Measurements from ENCODE around the gene NCAPG. TPM values are rescaled to one million over a fixed set of nuclear protein-coding genes. Genes with fewer than 3 reads are reported as not detected.

The NCAPG gene
- total and polyA plus RNA-seq, 4 donors: 0.08 to 45.2 (median 0.91) TPM

- Histone ChIP-seq H3K27ac (ENCODE audit: low read depth in 1 of 2, low read length in 2 of 2) (no peak overlapping the region), H3K36me3 (ENCODE audit: control insufficient read depth in 4 of 4, insufficient read depth in 3 of 4, low read depth in 1 of 4, low read length in 3 of 4) (no peaks in the 10 kb centered on the region), H3K9me3 (ENCODE audit: control insufficient read depth in 4 of 4, low read length in 3 of 4) (no peaks in the 10 kb centered on the region), H3K4me3 (ENCODE audit: low read depth in 1 of 3, low read length in 3 of 3) (no peak overlapping the region), H3K9ac (ENCODE audit: low read depth in 1 of 2, low read length in 2 of 2) (no peak overlapping the region), H3K27me3 (ENCODE audit: control insufficient read depth in 4 of 4, insufficient read depth in 4 of 4, low read length in 3 of 4) (no peaks in the 10 kb centered on the region), H3K4me1 (ENCODE audit: control insufficient read depth in 4 of 4, insufficient read depth in 4 of 4, low read length in 3 of 4) (no peaks in the 10 kb centered on the region)
- TF ChIP-seq FOXA1 (IDR thresholded peaks at IDR 0.05): peak; percentile 25
- TF ChIP-seq, protein P1, sequence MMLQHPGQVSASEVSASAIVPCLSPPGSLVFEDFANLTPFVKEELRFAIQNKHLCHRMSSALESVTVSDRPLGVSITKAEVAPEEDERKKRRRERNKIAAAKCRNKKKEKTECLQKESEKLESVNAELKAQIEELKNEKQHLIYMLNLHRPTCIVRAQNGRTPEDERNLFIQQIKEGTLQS (IDR thresholded peaks at IDR 0.05): peak; percentile 17
- no peak for TF ChIP-seq NR2F2 (IDR thresholded peaks at IDR 0.05)
- TF ChIP-seq EGR1 (IDR thresholded peaks at IDR 0.05; ENCODE audit: low read depth in 2 of 2): no peak
- TF ChIP-seq TAF1 (conservative IDR thresholded peaks at IDR 0.05): no peak
- no peak for TF ChIP-seq JUND (IDR thresholded peaks at IDR 0.05)
- peak; percentile 86 to 87 for TF ChIP-seq RAD21 (IDR thresholded peaks at IDR 0.05)
- no peak for TF ChIP-seq SP1 (IDR thresholded peaks at IDR 0.05)
- peak; percentile 51 for TF ChIP-seq CTCF (IDR thresholded peaks at IDR 0.05; ENCODE audit: low read depth, low read length, missing input control)
- no peak for TF ChIP-seq YY1 (IDR thresholded peaks at IDR 0.05)
- TF ChIP-seq, protein P2, sequence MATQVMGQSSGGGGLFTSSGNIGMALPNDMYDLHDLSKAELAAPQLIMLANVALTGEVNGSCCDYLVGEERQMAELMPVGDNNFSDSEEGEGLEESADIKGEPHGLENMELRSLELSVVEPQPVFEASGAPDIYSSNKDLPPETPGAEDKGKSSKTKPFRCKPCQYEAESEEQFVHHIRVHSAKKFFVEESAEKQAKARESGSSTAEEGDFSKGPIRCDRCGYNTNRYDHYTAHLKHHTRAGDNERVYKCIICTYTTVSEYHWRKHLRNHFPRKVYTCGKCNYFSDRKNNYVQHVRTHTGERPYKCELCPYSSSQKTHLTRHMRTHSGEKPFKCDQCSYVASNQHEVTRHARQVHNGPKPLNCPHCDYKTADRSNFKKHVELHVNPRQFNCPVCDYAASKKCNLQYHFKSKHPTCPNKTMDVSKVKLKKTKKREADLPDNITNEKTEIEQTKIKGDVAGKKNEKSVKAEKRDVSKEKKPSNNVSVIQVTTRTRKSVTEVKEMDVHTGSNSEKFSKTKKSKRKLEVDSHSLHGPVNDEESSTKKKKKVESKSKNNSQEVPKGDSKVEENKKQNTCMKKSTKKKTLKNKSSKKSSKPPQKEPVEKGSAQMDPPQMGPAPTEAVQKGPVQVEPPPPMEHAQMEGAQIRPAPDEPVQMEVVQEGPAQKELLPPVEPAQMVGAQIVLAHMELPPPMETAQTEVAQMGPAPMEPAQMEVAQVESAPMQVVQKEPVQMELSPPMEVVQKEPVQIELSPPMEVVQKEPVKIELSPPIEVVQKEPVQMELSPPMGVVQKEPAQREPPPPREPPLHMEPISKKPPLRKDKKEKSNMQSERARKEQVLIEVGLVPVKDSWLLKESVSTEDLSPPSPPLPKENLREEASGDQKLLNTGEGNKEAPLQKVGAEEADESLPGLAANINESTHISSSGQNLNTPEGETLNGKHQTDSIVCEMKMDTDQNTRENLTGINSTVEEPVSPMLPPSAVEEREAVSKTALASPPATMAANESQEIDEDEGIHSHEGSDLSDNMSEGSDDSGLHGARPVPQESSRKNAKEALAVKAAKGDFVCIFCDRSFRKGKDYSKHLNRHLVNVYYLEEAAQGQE (IDR thresholded peaks at IDR 0.05): no peak
- TF ChIP-seq, protein P3, sequence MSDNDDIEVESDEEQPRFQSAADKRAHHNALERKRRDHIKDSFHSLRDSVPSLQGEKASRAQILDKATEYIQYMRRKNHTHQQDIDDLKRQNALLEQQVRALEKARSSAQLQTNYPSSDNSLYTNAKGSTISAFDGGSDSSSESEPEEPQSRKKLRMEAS (IDR thresholded peaks at IDR 0.05): no peak
- no peak for TF ChIP-seq HNF4G (IDR thresholded peaks at IDR 0.05)
- TF ChIP-seq FOXA2 (IDR thresholded peaks at IDR 0.05): peak; percentile 30
- TF ChIP-seq HNF4A (conservative IDR thresholded peaks at IDR 0.05): no peak
- no peak for TF ChIP-seq GABPA (IDR thresholded peaks at IDR 0.05 in 1 of 2, conservative IDR thresholded peaks at IDR 0.05 in 1 of 2)
- TF ChIP-seq, protein P4, sequence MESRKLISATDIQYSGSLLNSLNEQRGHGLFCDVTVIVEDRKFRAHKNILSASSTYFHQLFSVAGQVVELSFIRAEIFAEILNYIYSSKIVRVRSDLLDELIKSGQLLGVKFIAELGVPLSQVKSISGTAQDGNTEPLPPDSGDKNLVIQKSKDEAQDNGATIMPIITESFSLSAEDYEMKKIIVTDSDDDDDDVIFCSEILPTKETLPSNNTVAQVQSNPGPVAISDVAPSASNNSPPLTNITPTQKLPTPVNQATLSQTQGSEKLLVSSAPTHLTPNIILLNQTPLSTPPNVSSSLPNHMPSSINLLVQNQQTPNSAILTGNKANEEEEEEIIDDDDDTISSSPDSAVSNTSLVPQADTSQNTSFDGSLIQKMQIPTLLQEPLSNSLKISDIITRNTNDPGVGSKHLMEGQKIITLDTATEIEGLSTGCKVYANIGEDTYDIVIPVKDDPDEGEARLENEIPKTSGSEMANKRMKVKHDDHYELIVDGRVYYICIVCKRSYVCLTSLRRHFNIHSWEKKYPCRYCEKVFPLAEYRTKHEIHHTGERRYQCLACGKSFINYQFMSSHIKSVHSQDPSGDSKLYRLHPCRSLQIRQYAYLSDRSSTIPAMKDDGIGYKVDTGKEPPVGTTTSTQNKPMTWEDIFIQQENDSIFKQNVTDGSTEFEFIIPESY (IDR thresholded peaks at IDR 0.05): no peak
- no peak for TF ChIP-seq RXRA (IDR thresholded peaks at IDR 0.05)
- no peak for DNase-seq (ENCODE audit: low spot score)
- 71% methylated on average over 5 of the region's 5 CpGs for WGBS
Measured at GRCh38 chr4:17817027-17817426, 6.2 kb downstream of the NCAPG start.

Measured in liver (tissue), 9 donors.